ENCODE measurements around the gene MYO15B.

DNA sequence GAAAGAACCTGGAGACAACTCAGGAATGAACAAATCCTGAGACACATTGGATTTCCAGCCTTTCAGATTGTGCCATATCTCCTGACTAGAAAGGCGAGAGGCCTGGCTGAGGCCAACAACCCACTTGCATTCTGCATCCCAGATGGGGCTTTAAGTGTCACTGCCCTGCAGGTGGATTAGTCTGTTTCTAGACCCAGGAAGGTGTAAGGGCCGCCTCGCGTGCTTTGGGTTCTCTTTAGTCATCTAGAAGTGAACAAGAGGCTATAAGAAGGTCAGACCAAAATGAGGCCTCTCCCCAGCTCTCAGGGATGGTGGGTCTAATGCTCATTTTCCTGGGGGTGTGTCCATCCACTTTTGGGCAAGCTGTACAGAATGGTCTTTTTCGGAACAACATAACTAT, 84.4 kb downstream of the MYO15B start:
- TF ChIP-seq, protein P1, sequence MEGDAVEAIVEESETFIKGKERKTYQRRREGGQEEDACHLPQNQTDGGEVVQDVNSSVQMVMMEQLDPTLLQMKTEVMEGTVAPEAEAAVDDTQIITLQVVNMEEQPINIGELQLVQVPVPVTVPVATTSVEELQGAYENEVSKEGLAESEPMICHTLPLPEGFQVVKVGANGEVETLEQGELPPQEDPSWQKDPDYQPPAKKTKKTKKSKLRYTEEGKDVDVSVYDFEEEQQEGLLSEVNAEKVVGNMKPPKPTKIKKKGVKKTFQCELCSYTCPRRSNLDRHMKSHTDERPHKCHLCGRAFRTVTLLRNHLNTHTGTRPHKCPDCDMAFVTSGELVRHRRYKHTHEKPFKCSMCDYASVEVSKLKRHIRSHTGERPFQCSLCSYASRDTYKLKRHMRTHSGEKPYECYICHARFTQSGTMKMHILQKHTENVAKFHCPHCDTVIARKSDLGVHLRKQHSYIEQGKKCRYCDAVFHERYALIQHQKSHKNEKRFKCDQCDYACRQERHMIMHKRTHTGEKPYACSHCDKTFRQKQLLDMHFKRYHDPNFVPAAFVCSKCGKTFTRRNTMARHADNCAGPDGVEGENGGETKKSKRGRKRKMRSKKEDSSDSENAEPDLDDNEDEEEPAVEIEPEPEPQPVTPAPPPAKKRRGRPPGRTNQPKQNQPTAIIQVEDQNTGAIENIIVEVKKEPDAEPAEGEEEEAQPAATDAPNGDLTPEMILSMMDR (IDR thresholded peaks at IDR 0.05): no peak
- TF ChIP-seq EP300 (IDR thresholded peaks at IDR 0.05): no peak

All from stomach (tissue), 4 donors.